ENCODE measurements around the gene GPR25. TPM values are rescaled to one million over a fixed set of nuclear protein-coding genes. Genes with fewer than 3 reads are reported as not detected.
"Not testable (repeated sequence)": the region's sequence is repeated elsewhere in the genome, so short reads cannot be mapped to it uniquely, and the experiment has no call there.

GPR25 gene
- total RNA-seq, 1 donor from 2014 or later: 1.6 TPM

DNA sequence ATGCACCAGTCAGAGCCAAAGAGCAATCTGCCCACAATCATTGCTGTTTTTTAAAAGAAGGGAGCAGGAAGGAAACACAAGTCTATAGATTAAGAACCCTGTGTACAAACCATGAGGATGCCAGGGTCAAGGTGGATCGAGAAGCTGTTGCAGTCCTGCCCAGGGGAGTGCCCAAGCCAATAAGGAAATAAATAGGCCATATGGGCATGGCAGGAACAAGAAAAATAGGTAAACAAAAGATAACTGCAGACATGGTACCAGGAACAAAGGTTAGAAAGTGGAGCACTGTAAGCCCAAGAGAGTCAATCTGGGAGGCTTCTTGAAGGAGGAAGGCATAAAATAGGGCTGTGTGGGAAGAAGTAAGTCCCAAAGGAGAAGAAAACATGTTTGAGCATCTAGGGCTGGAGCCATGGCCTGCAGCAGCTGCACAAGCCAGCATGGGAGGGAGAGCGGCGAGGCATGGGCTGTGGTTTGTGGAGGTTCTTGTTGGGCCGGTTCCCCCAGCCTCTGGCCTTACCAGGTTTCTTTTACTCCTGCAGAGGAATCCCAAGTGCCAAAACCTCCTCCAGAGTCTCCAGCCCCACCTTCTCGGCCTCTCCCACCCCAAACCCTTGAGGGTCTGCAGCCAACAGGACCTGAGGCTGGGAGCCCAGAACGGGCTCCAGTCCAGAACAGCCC, 35.5 kb downstream of the GPR25 start:
- no peaks in the 10 kb centered on the region for H3K27me3 Mint-ChIP-seq
- ATAC-seq (ENCODE audit: low read depth) (no peak), DNase-seq (no peak)
- H3K36me3 Mint-ChIP-seq (ENCODE audit: low read depth): no peaks in the 10 kb centered on the region
- intact Hi-C loops (cut with micrococcal nuclease): no loop called here
- TF ChIP-seq, protein P1, sequence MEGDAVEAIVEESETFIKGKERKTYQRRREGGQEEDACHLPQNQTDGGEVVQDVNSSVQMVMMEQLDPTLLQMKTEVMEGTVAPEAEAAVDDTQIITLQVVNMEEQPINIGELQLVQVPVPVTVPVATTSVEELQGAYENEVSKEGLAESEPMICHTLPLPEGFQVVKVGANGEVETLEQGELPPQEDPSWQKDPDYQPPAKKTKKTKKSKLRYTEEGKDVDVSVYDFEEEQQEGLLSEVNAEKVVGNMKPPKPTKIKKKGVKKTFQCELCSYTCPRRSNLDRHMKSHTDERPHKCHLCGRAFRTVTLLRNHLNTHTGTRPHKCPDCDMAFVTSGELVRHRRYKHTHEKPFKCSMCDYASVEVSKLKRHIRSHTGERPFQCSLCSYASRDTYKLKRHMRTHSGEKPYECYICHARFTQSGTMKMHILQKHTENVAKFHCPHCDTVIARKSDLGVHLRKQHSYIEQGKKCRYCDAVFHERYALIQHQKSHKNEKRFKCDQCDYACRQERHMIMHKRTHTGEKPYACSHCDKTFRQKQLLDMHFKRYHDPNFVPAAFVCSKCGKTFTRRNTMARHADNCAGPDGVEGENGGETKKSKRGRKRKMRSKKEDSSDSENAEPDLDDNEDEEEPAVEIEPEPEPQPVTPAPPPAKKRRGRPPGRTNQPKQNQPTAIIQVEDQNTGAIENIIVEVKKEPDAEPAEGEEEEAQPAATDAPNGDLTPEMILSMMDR (IDR thresholded peaks at IDR 0.05): no peak
- no peak overlapping the region for H3K4me3 Mint-ChIP-seq
- H3K4me1 Mint-ChIP-seq: peaks cover 3% of the 10 kb centered on the region
- H3K27ac Mint-ChIP-seq: no peak overlapping the region
- POLR2A ChIA-PET: no interaction called here
- CTCF ChIA-PET: interaction anchor here (1.2 kb wide), 1 partner anchor 71 kb away, joined by 3 read pairs; no protein-coding TSS in a partner anchor
- no peaks in the 10 kb centered on the region for H3K9me3 Mint-ChIP-seq

- peaks cover 3% of the 10 kb centered on the region for H3K4me1 Mint-ChIP-seq
- H3K27ac Mint-ChIP-seq: no peak overlapping the region
- no peak for DNase-seq
- H3K36me3 Mint-ChIP-seq (ENCODE audit: low read depth): no peaks in the 10 kb centered on the region
- intact Hi-C loops (cut with micrococcal nuclease): no loop called here
- no peaks in the 10 kb centered on the region for H3K27me3 Mint-ChIP-seq
- no peaks in the 10 kb centered on the region for H3K9me3 Mint-ChIP-seq
- H3K4me3 Mint-ChIP-seq: no peak overlapping the region
- ATAC-seq (ENCODE audit: low read depth): no peak
- ChIA-PET CTCF (interaction anchor here (1.2 kb wide), 1 partner anchor 70 kb away, joined by 3 read pairs; no protein-coding TSS in a partner anchor), POLR2A (no interaction called here)
- TF ChIP-seq, protein P1 (IDR thresholded peaks at IDR 0.05): no peak
These were observed 36.3 kb downstream of the GPR25 start for GRCh38 chr1:200909071-200909470.

DNA sequence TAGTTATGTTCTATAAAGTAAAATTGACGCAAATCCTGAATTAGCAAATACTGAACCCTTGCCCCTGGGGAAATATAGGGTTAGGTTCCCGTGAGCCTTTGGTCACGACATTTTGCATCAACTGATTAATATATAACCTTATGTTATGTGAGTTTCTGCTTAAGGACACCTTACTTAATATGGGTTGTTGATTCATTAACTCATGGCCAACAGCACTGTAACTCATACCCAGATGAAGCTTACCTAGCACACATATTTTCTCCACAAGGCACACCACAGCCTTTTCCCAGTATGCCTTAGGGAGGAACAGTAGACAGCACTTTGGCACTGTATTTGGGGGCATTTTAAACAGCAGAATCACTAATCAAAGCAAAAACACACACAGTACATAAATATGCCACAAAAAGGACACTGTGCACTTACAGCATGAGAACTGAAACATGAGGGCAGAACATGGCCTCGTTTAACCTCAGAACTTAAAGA, 37.0 kb downstream of the GPR25 start:
- ATAC-seq (ENCODE audit: low read depth): peak; percentile 25
- intact Hi-C loops (cut with micrococcal nuclease): no loop called here
- H3K27me3 Mint-ChIP-seq: no peaks in the 10 kb centered on the region
- no peaks in the 10 kb centered on the region for H3K36me3 Mint-ChIP-seq (ENCODE audit: low read depth)
- no peaks in the 10 kb centered on the region for H3K9me3 Mint-ChIP-seq
- H3K4me1 Mint-ChIP-seq: peaks cover 3% of the 10 kb centered on the region
- H3K4me3 Mint-ChIP-seq: no peak overlapping the region
- TF ChIP-seq, protein P1 (IDR thresholded peaks at IDR 0.05): no peak
- POLR2A ChIA-PET: no interaction called here
- H3K27ac Mint-ChIP-seq: no peak overlapping the region
- no peak for DNase-seq
- CTCF ChIA-PET: no interaction called here

DNA sequence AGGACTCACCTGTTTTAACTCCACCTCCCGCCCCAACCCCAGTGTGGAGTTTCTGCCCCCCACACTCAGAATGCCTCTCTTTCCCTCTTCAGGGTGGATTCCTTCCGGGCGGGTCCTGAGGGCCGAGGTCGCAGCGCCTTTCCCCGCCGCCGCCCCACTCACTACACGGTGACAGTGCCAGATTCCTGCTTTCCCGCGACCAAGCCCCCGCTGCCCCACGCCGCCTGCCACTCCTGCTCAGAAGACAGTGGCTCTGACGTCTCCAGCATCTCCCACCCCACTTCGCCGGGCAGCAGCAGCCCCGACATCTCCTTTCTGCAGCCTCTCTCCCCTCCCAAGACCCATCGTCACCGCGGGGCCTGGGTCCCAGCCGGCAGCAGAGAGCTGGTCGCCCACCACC, 38.6 kb downstream of the GPR25 start:
- H3K27me3 Mint-ChIP-seq: no peaks in the 10 kb centered on the region
- H3K27ac Mint-ChIP-seq: no peak overlapping the region
- H3K36me3 Mint-ChIP-seq (ENCODE audit: low read depth): no peaks in the 10 kb centered on the region
- no peaks in the 10 kb centered on the region for H3K9me3 Mint-ChIP-seq
- ATAC-seq (ENCODE audit: low read depth): no peak
- ChIA-PET POLR2A (no interaction called here), CTCF (no interaction called here)
- H3K4me3 Mint-ChIP-seq: no peak overlapping the region
- TF ChIP-seq, protein P1 (IDR thresholded peaks at IDR 0.05): no peak
- intact Hi-C loops (cut with micrococcal nuclease): no loop called here
- DNase-seq: no peak
- H3K4me1 Mint-ChIP-seq: peaks cover 3% of the 10 kb centered on the region

- CTCF ChIA-PET; POLR2A ChIA-PET; H3K9me3 Mint-ChIP-seq; DNase-seq; H3K4me3 Mint-ChIP-seq; H3K27ac Mint-ChIP-seq; H3K36me3 Mint-ChIP-seq (ENCODE audit: low read depth); H3K4me1 Mint-ChIP-seq; ATAC-seq (ENCODE audit: low read depth); intact Hi-C loops (cut with micrococcal nuclease); H3K27me3 Mint-ChIP-seq: not testable (repeated sequence)
These were observed 39.2 kb downstream of the GPR25 start for GRCh38 chr1:200911936-200912335.

Measured in activated B cell treated with CpG ODN at 0.5 μM for 24 hours (primary cell).